ENCODE data around the gene TMEM131.

TMEM131 gene

GRCh38 chr2:97982621-97983020 lies 13.1 kb downstream of the TMEM131 start:
- TF ChIP-seq POLR2A (IDR thresholded peaks at IDR 0.05; ENCODE audit: extremely low read depth, insufficient read length) (no peak), CTCF (IDR thresholded peaks at IDR 0.05; ENCODE audit: low read depth, low read length) (no peak), MYC (IDR thresholded peaks at IDR 0.05; ENCODE audit: low read depth, low read length) (no peak), MAX (IDR thresholded peaks at IDR 0.05; ENCODE audit: low read depth, low read length) (no peak)
- no peak for DNase-seq (ENCODE audit: low read depth)
- H3K4me3 ChIP-seq (ENCODE audit: low read depth, low read length), result no peak overlapping the region

- TF ChIP-seq MYC (IDR thresholded peaks at IDR 0.05; ENCODE audit: low read depth, low read length) (no peak), CTCF (IDR thresholded peaks at IDR 0.05; ENCODE audit: low read depth, low read length) (no peak), MAX (IDR thresholded peaks at IDR 0.05; ENCODE audit: low read depth, low read length) (no peak), POLR2A (IDR thresholded peaks at IDR 0.05; ENCODE audit: extremely low read depth, insufficient read length) (no peak)
- no peak overlapping the region for H3K4me3 ChIP-seq (ENCODE audit: low read depth, low read length)
- DNase-seq (ENCODE audit: low read depth), result no peak
Measured at GRCh38 chr2:97981961-97982360, 13.8 kb downstream of the TMEM131 start.

- H3K4me3 ChIP-seq (ENCODE audit: low read depth, low read length), result no peak overlapping the region
- DNase-seq (ENCODE audit: low read depth), result no peak
- TF ChIP-seq MAX (IDR thresholded peaks at IDR 0.05; ENCODE audit: low read depth, low read length) (no peak), POLR2A (IDR thresholded peaks at IDR 0.05; ENCODE audit: extremely low read depth, insufficient read length) (no peak), MYC (IDR thresholded peaks at IDR 0.05; ENCODE audit: low read depth, low read length) (no peak), CTCF (IDR thresholded peaks at IDR 0.05; ENCODE audit: low read depth, low read length) (no peak)
Measured at GRCh38 chr2:97979904-97980303, 15.8 kb downstream of the TMEM131 start.

GRCh38 chr2:97974471-97974870 lies 21.3 kb downstream of the TMEM131 start:
- DNase-seq (ENCODE audit: low read depth), result no peak
- TF ChIP-seq POLR2A (IDR thresholded peaks at IDR 0.05; ENCODE audit: extremely low read depth, insufficient read length), result no peak
- TF ChIP-seq MAX (IDR thresholded peaks at IDR 0.05; ENCODE audit: low read depth, low read length), result no peak
- no peak for TF ChIP-seq CTCF (IDR thresholded peaks at IDR 0.05; ENCODE audit: low read depth, low read length)
- TF ChIP-seq MYC (IDR thresholded peaks at IDR 0.05; ENCODE audit: low read depth, low read length), result no peak
- H3K4me3 ChIP-seq (ENCODE audit: low read depth, low read length), result no peak overlapping the region

- TF ChIP-seq CTCF (IDR thresholded peaks at IDR 0.05; ENCODE audit: low read depth, low read length) (no peak), MYC (IDR thresholded peaks at IDR 0.05; ENCODE audit: low read depth, low read length) (no peak), MAX (IDR thresholded peaks at IDR 0.05; ENCODE audit: low read depth, low read length) (no peak), POLR2A (IDR thresholded peaks at IDR 0.05; ENCODE audit: extremely low read depth, insufficient read length) (no peak)
- DNase-seq (ENCODE audit: low read depth), result no peak
Measured at GRCh38 chr2:97970293-97971060, 25.3 kb downstream of the TMEM131 start.

More at GRCh38 chr2:97970293-97971060, 25.3 kb downstream of the TMEM131 start:
- H3K4me3 ChIP-seq (ENCODE audit: low read depth, low read length), result no peak overlapping the region

Measured in NB4 (cell line).